ENCODE measurements around the gene SEPTIN6.
"Not testable (repeated sequence)": the region's sequence is repeated elsewhere in the genome, so short reads cannot be mapped to it uniquely, and the experiment has no call there.

Gene SEPTIN6

GRCh38 chrX:119673336-119673735, 19.6 kb downstream of the SEPTIN6 start:
- no peak for TF ChIP-seq CTCF (IDR thresholded peaks at IDR 0.05; ENCODE audit: low read depth, low read length)
- in situ Hi-C loops (cut with HindIII; ENCODE audit: low sequenced_read_pairs) = no loop called here
- DNase-seq (ENCODE audit: low read depth, low spot score) = no peak
- H3K4me3 ChIP-seq (ENCODE audit: low read depth, low read length) = no peak overlapping the region

GRCh38 chrX:119672426-119672825, 20.5 kb downstream of the SEPTIN6 start:
- no peak overlapping the region for H3K4me3 ChIP-seq (ENCODE audit: low read depth, low read length)
- TF ChIP-seq CTCF (IDR thresholded peaks at IDR 0.05; ENCODE audit: low read depth, low read length) = no peak
- in situ Hi-C loops (cut with HindIII; ENCODE audit: low sequenced_read_pairs) = no loop called here
- no peak for DNase-seq (ENCODE audit: low read depth, low spot score)

GRCh38 chrX:119669424-119670037, 23.4 kb downstream of the SEPTIN6 start:
- in situ Hi-C loops (cut with HindIII; ENCODE audit: low sequenced_read_pairs) = no loop called here
- H3K4me3 ChIP-seq (ENCODE audit: low read depth, low read length) = no peak overlapping the region
- no peak for TF ChIP-seq CTCF (IDR thresholded peaks at IDR 0.05; ENCODE audit: low read depth, low read length)
- DNase-seq (ENCODE audit: low read depth, low spot score) = peak; percentile 37

- DNase-seq (ENCODE audit: low read depth, low spot score) = no peak
- in situ Hi-C loops (cut with HindIII; ENCODE audit: low sequenced_read_pairs) = no loop called here
- no peak for TF ChIP-seq CTCF (IDR thresholded peaks at IDR 0.05; ENCODE audit: low read depth, low read length)
- no peak overlapping the region for H3K4me3 ChIP-seq (ENCODE audit: low read depth, low read length)
Measured at GRCh38 chrX:119667111-119667878, 25.7 kb downstream of the SEPTIN6 start.

GRCh38 chrX:119664877-119665276, 28.1 kb downstream of the SEPTIN6 start:
- in situ Hi-C loops (cut with HindIII; ENCODE audit: low sequenced_read_pairs) = not testable (repeated sequence)

GRCh38 chrX:119661486-119661885, 31.5 kb downstream of the SEPTIN6 start:
- no peak overlapping the region for H3K4me3 ChIP-seq (ENCODE audit: low read depth, low read length)
- DNase-seq (ENCODE audit: low read depth, low spot score) = no peak
- TF ChIP-seq CTCF (IDR thresholded peaks at IDR 0.05; ENCODE audit: low read depth, low read length) = no peak
- in situ Hi-C loops (cut with HindIII; ENCODE audit: low sequenced_read_pairs) = no loop called here

More at GRCh38 chrX:119664877-119665276, 28.1 kb downstream of the SEPTIN6 start:
- not testable (repeated sequence) for DNase-seq (ENCODE audit: low read depth, low spot score); H3K4me3 ChIP-seq (ENCODE audit: low read depth, low read length)

- no peak for TF ChIP-seq CTCF (IDR thresholded peaks at IDR 0.05; ENCODE audit: low read depth, low read length)
- no peak for DNase-seq (ENCODE audit: low read depth, low spot score)
- in situ Hi-C loops (cut with HindIII; ENCODE audit: low sequenced_read_pairs) = no loop called here
- H3K4me3 ChIP-seq (ENCODE audit: low read depth, low read length) = no peak overlapping the region
Measured at GRCh38 chrX:119659522-119659921, 33.4 kb downstream of the SEPTIN6 start.
